GM19240 (cell line): Measurements from ENCODE around the gene MTHFS.
"Not testable (repeated sequence)": the region's sequence is repeated elsewhere in the genome, so short reads cannot be mapped to it uniquely, and the experiment has no call there.

Experiments used
- DNase-seq: peaks from one replicate; pipeline ENCODE4 v3.0.0; 2011; ENCODE audit warnings: low spot score; ENCODE audit not compliant: insufficient read length

Gene MTHFS

DNA sequence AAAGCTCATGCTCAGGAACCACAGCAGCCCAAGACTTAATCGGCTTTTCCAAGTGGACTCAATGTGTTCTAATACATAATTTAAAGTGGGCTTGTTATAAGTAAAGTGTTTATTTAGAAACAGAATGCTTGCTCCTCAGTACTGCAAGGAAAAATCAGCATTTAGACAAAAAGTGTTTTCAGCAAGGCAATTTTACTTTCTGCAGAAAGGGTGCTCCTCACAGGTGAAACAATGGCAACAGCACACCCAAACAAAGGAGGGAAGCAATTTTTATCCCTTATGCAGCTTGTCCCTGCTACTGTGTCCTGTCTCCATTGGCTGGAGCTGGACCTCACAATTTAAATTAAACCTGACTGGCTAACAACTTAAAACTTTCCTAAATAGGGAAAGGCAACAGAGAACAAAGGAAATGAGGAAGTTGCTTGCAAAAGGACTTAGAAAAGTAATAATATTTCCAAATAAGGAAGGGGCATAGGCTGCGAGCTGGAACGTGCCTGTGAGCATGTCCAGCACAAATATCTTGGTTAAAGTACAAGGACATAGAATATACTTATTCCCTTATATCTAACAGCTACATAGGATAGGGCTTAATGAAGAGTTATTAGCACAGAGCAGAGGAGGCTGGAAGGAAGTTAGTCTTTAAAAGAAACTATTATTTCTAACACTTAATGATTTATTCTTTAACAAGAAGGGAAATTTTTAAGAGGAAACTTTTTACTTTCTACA lies 19.1 kb upstream of the MTHFS start:
- DNase-seq: not testable (repeated sequence)

DNA sequence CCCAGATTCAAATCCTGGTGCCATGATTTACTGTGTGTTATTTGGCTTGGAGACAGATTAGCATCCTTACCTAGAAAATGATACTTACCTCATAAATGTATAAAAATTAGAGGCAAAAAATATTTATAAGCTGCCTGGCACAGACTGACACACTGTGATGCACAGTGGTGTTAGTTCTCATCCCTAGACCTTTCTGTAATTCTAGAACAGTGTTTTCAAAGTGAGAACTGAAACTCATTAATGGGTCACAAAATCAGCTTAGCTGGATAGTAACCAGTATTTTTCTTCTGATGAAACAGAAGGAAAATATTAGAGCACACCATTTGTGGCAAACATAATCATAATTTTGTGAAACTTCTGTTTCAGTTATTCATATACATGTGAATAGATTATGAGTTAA lies 17.9 kb upstream of the MTHFS start:
- DNase-seq: no peak

DNA sequence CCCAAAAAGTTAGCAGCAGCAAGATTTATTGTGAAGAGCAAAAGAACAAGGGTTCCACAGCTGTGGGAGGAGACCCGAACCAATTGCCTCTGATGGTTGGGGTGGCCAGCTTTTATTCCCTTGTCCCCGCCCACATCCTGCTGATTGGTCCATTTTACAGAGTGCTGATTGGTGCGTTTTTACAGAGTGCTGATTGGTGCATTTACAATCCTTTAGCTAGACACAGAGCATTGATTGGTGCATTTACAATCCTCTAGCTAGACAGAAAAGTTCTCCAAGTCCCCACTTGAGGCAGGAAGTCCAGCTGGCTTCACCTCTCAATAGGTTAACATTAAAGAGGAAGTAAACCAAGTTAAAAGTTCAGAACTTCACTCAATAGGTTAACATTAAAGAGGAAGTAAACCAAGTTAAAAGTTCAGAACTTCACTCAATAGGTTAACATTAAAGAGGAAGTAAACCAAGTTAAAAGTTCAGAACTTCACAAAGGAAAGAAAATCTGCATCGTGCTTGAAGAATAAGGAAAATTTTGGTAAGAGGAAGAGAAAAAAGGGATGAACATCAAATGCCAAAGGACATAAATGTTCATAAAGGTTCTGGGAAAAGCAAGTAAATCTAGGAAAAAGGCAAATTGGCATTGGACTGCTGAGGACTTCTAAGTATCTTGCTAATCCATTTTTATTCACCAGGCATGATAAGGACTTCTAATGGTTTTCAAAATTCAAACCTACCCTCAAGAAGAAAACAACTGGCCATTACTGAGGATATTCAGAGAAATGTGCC lies 12.9 kb upstream of the MTHFS start:
- DNase-seq: not testable (repeated sequence)

DNA sequence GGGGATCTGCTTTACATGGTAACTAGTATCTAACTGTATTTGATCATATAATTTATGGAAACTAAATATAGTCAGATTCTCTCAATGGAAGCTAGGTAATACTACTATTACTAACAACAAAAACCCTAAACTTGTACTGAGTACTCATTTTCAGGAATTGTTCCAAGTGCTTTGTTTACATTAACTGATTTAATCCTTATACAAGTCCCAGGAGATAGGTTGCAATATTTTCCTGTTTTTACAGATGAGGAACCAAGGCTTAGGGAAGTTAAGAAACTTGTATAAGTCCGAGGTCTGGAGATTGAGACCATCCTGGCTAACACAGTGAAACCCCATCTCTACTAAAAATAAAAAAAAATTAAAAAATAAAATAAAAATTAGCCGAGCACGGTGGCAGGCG lies 7.5 kb upstream of the MTHFS start:
- DNase-seq: no peak

DNA sequence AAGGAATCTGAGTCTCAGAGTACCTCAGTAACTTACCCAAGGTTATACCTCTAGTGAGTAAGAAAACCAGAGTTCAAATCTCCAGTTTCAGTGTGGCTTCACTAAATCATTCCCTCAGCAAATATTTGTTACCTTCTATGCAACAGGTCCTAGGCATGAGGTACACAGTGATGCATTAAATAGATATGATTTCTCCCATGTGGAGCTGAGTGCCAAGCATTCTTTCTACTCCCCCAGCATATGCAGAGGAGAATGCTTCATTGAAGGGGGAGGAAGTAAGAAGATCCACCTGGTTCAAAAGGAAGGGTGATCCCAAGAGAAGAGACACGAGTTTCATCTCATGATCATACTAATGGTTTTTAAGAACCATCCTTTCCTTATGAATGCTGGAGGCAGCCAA lies 6.8 kb upstream of the MTHFS start:
- DNase-seq: no peak

DNA sequence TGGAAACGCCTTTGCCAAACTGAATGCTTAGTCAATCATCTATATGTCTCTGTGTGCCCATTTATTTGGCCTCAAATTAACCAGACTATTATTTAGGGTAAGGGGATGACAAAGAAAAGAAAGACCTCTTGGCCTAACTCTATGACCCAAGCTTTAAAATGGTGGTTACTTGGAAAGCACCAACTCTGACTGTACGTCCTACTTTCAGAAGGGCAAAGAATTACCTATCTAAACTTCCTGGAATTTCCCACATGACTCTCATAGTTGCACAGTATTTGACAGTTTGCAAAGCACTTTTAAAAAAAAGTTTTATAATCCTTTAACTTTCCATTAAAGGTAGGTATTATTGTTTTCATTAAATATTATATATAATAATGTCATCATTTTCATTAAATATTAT lies 6.3 kb upstream of the MTHFS start:
- DNase-seq: no peak

DNA sequence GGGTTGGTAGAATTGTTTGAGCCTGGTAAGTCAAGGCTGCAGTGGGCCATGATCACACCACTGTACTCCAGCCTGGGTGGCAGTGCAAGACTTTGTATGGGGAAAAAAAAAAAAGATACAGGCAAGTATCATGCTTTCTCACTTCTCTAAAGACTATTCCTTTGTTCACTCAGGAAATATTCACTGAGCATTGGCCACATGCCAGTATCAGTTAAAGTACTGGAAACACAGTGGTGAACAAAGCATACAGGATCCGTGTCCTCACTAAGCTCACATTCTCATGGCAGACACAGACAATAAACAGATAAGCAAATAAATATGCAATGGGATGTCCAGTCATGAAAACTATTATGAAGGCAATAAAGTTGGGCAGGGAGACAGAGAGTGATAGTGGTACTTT lies 5.1 kb upstream of the MTHFS start:
- DNase-seq: no peak

DNA sequence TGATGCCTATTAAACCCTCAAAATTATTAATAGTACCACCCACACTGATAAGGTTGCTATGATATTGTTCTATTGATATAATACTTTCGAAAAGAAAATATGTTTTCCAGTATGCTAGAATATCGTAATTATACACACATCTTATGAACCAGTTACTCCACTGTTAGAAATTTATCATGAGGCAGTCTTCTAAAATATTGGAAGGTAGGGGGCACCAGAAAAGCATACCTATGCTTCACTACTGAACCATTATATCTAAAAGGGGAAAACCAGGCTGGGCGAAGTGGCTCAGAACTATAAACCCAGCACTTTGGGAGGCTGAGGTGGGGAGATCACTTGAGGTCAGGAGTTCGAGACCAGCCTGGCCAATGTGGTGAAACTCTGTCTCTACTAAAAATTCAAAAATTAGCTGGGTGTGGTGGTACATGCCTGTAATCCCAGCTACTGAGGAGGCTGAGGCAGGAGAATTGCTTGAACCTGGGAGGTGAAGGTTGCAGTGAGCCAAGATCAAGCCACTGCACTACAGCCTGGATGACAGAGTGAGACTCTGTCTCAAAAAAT lies 4.1 kb upstream of the MTHFS start:
- DNase-seq: not testable (repeated sequence)

DNA sequence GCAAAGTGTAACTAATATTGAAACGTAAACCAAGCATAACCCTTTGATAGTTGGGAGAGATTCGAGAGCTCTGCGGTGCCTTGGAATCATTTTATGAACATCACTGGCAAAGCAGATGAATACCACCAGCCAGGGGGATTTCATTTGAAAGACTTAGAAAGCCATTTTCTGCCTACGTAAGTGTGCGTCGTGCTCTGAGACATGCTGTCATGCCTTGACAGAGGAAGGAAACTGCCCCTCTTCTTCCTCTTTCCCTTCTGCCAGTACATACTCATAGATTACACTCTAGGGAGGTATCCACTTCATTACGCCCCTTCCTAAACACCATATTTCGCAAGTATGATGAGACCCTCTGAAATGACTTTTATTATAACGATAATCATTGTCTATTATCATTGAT lies 3.3 kb upstream of the MTHFS start:
- no peak for DNase-seq

DNA sequence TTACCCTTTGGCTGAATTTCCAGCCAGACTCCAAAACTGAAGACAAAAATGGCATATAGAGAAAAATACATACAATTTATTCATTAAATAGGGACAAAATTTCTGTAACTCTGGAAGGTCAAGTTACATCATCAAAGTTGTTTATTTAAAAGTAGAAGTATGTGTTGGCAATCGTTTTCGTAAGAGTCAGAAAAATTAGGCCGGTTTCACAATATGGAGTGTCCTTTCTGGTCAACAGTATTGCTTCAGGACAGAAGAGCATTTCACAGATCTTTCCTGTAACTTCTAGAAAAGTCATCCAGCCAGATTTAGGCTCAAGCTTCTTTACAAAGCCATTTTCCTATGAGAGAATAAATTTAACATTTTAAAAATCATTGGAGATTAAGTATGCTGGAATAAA lies 2.0 kb upstream of the MTHFS start:
- not testable (repeated sequence) for DNase-seq

DNA sequence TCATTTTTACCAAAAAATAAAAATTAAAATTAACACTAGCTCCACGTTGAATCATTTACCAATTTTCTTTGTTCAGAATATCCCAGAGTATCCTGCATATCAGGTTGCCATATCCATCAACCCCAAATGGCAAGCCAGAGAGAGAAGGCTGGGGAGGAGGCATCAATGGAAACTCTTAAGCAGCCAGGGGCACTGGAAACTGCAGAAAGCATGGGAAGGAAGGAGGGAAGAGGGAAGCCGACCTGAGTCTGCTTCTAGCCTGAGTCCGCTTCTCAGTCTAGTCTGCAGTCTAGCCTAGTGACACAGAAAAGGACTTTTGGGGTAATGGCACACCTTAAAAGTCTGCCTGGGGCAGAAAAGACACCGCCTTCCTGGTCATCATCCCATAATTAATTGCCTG lies 1.6 kb upstream of the MTHFS start:
- no peak for DNase-seq

DNA sequence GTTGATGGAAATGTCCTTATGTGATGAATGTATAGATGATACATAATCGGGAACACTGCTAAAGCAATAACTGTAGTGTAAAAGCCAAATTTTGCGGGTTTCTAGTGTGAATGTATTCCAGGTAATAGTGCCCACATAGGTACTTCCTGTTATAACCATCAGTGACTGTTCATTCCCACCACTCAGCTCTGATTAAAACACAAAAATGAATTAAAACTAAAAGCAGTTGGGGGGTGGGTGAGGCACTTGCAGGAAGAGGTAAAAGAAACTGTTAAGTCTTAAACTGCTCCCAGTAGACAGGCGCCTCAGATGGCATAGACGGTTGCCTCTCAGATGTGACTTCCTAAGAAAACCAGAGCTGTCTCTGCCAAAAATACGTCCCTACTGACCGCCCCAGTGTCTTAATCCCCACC lies 893 bp upstream of the MTHFS start:
- DNase-seq: no peak

DNA sequence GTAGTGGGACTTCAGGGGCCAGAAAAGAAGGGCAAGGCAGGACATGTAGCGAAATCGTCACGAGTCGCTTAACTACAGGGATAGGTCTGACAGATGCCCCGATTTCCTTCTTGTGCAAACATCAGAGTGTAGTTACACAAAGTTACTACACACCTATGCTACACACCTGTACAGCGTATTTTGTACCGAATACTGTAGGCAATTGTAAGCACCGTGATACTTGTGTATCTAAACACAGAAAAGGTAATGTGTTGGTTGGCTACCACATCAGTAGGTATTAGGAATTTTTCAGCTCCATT lies 515 bp upstream of the MTHFS start:
- DNase-seq: no peak

DNA sequence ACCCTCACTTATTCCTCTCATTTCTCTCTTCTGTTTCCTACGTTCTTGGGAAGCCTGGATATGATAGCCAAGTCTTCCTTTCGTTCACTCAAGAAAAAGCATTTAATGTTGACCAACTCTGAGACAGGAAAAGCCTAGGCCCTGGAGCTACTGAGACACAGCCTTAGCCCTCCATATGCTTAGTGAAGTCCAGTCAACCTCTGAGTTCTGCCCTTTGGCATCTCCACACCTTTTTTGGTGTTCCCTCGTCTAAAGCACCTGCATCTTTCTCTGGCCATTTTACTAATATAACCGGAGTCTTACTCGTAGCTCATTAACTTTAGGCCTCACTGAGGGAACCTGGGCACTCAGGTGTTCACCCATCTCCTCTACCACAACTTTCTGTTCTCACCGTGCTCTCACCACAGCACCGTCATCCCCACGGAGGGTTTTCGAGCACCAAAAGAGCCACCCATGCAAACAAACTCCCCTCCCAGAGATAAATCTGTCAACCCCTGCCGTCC lies 632 bp downstream of the MTHFS start:
- no peak for DNase-seq

DNA sequence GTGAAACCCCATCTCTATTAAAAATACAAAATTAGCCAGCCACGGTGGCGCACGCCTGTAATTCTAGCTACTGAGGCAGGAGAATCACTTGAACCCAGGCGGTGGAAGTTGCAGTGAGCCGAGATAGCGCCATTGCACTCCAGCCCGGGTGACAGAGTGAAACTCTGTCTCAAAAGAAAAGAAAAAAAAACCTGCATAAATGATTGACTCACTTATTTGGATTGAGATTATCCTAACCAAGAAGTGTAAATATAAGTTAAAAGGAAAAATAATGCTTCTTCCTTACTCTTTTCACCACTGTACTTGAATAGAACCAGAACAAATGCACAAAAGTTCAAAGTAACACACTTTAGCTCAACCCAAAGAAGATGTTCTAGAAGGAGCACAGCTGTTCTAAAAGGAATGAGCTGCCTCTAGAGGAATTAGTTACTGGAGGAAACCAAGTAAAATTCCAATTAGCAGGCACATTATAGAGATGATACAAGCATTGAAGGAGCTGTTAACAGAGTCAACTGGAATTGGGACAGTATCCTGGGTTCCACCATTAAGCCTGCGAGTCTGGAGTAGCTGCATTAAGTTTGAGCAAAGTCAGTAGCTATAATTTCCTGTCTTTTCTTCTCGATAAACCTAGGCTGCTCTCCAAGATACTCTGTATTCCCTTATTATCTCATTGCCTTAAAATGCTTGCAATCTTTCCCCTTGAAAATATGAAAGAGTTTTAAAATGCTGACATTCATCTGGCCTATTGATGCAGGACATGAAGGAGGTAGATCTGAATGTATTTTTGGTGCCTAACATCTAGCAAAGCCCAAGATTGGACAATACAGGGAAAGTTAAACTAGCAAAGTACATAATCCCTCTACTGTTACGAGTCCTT lies 9.5 kb downstream of the MTHFS start:
- DNase-seq: no peak

DNA sequence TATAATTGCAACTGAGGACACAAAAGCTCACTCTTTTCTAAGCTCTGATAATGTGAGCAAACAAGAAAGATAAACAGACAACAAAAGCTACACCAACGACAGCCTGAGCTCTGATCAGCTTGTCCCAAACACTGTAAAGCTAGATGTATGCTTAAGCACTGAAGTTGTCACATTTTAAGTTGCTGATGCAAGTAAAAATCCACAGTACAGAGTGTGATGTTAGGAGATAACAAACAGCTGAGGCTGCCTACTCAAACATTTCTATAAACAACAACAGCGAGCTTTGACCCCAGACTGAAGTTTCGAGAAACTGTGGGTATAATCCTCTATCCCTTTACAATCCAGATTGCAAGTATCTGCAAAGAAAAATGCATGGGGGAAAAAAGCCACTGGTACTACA lies 10.7 kb downstream of the MTHFS start:
- no peak for DNase-seq

DNA sequence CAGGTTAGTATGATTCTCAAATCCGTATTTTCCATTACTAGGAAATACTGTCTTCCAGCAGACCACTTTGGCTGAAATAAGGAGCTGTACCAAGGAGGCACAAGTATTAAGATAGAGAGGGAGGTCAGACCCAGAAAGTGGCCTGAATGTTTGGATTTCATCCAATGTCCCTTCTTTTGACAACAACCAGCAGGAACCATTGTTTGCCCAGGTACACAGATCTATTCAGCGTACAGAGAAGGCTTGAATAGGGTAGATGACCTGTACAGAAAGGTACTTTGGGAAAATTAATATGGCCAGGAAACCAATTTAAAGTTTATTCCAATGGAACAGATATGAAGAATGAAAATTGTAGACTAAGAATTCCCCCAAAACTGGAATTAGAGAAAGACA lies 12.6 kb downstream of the MTHFS start:
- DNase-seq: no peak

DNA sequence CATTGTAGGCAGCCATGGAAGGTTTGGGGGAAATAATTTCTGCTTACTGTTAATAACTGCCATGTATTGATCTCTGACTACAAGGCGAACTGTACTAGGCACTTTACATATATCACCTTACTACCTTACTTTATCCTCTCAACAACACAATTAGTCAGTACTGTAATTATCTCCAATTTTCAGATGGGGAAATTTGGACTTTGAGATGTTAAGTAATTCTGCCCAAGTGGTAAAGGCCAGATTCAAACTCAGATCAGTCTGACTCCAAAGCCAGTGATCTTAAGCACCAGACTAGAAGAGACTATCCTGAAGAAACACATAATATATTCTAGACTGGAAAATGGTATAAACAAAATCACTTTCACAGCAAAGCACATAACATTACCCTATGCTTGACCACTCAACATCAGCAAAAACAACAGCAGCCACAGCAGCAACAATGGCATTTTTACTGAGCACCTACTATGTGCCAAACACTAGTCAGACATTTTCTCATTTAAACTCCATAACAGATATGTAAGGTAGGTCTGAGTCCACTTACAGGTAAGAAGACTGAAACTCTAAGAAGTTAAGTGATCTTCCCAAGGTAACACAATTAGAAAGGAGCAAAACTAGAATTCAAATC lies 13.1 kb downstream of the MTHFS start:
- DNase-seq: no peak

DNA sequence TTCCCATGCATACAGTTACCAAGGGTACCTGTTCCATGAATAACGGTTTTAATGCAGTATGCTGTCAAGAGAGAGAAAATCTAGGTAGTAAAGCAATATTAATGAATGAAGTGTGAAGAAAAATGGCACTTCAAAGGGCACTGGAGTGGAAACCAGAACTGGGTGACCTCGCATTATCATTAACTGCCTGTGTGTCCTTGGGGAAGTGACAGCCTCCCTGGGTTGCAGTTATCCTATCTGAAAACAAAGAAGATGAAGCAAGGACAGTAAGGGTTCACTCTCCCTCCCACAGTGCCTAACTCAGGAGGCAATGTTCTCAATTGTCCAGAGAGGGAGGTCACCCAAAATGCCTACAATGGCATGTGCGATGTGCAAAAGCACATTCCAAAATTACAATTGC lies 15.1 kb downstream of the MTHFS start:
- no peak for DNase-seq

DNA sequence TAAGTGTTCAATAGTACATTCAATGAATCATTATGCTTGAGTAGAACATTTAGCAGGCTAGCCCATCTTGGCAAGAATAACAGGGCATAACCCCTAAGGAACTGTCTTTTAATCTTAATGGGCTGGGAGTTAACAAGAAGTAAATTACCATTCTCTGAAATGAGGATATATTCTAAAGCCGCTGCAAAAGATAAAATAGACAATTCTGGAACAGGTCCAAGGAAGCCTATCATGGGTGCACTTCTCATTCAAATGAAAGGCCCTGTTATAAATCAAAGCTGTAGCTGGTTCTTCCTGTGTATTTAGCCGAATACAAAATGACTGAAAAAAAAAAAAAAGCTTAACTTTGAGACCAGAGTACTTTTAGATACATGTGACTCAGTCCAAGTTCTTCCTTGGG lies 15.6 kb downstream of the MTHFS start:
- no peak for DNase-seq

DNA sequence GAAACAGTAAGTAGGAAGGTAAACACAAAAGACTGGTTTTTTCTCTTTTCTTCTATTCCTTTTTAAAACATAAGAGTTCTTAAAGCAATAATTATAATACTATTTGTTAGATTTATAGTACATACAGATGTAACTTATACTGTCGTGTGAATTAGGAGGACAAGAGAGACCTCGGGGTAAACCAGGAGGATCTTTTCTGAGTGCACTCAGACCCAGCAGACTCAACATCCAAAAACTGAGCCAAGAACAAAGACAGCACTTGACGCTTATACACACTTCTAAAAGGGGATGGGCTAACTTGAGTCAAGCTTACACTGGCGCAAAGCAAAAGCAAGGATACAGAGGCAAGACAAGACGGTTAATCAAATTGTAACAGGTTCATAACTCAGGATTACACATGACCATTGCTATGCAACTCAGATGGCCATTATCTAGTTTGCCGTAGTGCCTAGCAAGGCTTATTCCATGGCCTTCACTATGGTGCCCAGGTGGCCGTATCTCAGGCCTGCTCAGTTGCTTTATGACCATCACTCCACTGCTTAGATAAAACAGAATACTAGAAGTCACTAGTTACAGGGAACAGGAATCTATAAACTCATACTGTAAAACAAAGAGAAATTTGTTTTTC lies 18.6 kb downstream of the MTHFS start:
- no peak for DNase-seq
